Choroid plexus epithelial cell (primary cell): Measurements from ENCODE around the gene EPHA8.

Experiments
- DNase-seq: peaks from one replicate; pipeline ENCODE4 v3.0.0-alpha.2; 2010; ENCODE audit warnings: low read depth
- H3K4me3 ChIP-seq: 2 replicates; pipeline ENCODE4 v1.5.1; 2011; ENCODE audit warnings: low read depth, mild to moderate bottlenecking, control low read depth, low read length, moderate library complexity
- TF ChIP-seq, protein P1 (sequence below): conservative IDR thresholded peaks from 2 replicates; pipeline ENCODE4 v1.5.1; 2011; ENCODE audit warnings: low read depth, mild to moderate bottlenecking, control low read depth, inconsistent platforms, low read length, moderate library complexity

Gene EPHA8

DNA sequence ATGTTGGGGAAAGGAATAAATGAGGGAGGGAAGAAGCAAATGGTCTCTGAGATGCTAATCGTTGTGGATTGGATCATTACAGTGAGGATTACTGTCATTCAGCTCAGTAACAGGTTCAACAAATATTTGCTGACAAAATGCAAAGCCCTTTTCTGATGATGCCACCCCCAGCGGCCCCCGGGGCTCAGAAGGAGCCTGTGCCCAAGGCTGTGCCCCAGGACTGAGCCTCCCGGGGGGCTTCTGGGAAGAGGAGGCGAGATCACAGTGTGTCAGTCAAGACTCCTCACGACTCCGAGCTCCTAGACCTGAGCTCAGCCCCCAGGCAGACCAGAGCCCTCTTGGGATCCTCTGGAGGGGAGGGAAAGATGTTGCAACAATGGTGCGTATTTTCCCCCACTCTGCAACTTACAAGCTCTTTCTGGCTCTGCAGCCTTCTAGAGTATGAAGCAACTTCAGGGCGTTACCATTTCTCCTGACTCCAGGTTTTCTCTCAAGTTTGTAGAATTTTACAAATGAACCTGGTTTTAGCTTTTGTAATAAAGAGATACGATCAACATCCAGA, 20.8 kb downstream of the EPHA8 start:
- no peak overlapping the region for H3K4me3 ChIP-seq
- TF ChIP-seq, protein P1, sequence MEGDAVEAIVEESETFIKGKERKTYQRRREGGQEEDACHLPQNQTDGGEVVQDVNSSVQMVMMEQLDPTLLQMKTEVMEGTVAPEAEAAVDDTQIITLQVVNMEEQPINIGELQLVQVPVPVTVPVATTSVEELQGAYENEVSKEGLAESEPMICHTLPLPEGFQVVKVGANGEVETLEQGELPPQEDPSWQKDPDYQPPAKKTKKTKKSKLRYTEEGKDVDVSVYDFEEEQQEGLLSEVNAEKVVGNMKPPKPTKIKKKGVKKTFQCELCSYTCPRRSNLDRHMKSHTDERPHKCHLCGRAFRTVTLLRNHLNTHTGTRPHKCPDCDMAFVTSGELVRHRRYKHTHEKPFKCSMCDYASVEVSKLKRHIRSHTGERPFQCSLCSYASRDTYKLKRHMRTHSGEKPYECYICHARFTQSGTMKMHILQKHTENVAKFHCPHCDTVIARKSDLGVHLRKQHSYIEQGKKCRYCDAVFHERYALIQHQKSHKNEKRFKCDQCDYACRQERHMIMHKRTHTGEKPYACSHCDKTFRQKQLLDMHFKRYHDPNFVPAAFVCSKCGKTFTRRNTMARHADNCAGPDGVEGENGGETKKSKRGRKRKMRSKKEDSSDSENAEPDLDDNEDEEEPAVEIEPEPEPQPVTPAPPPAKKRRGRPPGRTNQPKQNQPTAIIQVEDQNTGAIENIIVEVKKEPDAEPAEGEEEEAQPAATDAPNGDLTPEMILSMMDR = no peak
- peak; percentile 9 for DNase-seq

DNA sequence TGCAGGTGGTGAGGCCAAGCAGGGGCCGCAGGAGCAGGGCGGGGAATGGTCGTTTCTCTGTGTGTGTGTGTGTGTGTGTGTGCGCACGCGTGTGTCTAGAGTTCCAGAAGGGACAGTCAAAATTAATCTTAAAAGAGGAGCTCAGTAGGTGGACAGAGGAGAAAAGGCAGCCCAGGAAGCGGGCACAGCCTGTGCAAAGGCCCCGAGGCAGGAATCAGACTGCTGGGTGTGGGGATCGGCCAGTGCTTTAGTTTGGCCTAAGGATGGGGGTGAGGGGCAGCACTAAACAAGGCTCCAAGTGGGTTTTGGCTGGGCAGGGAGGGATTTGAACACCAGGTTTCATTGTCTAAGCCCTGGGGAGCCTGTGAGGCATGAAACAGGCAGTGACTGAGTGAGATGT, 21.7 kb downstream of the EPHA8 start:
- TF ChIP-seq, protein P1 = no peak

DNA sequence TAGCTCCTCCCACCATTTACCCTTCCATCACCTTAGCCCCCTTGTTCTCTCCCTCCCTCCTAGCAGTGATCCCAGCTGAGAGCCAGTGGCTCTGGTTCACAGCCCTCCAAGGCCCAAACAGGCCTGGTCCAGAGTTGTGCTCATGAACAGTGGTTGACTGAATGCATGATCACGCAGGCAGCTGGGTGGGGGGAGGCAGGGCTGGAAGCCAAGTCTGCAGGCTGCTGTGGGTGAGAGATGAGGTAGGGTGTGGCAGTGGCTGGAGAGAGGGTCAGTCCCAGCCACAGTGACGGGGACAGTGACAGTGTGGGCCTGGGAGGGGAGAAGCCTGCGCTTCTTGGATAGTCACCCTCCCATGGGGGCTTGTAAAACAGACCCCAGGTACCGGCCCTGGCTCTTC, 22.2 kb downstream of the EPHA8 start:
- H3K4me3 ChIP-seq = no peak overlapping the region
- TF ChIP-seq, protein P1 = no peak
- no peak for DNase-seq

More for the DNA sequence above, 21.7 kb downstream of the EPHA8 start:
- no peak overlapping the region for H3K4me3 ChIP-seq
- no peak for DNase-seq

DNA sequence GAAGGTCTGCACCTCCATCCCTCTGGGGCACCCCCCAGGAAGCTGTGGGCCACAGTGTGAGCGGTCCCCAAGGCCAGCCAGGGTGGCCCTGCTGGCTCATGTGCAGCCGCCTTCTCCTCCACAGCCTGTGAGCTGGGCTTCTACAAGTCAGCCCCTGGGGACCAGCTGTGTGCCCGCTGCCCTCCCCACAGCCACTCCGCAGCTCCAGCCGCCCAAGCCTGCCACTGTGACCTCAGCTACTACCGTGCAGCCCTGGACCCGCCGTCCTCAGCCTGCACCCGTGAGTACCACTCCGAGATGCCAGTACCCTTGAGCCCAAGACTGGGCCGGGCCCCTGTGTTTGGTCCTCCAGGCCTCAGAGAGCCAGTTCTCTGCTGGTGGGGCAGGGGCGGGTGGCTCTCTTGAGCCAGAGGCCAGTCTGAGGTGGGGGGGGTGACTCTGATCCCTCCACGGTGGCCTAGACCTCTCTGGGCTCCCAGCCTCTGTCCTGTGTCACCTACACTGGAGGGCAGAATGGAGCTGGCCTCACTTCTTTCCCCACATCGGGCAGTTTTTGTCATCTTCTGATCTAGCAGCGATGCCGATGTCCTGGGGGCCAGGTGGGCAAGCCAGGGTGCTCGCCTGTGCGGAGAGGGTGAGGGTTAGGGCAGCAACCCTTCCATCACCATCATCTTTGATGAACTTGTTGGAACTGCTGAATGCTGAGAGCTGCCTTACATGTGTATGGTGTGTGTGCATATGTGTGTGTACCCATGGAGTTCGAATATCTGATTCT, 23.3 kb downstream of the EPHA8 start:
- H3K4me3 ChIP-seq = no peak overlapping the region
- TF ChIP-seq, protein P1 = no peak

DNA sequence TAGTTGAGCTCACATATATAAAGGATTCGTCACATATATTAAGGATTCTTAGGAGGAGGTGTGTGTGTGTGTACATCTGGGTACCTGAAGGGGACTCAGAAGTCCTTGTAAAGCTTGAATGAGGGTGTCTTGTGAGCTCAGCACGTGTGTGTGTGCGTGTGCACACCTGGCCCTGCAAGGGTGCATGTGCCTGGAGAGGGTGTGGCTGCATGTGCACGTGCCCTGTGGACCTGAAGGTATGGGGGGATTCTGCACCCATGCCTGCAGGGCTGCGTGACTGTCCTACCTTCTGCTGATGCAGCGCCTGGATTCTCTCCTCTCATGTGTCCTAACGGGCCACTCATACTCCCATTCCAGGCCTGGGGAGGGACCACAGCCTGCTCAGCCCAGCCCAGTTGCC, 24.0 kb downstream of the EPHA8 start:
- DNase-seq = no peak
- H3K4me3 ChIP-seq = no peak overlapping the region
- TF ChIP-seq, protein P1 = no peak

More for the DNA sequence above, 23.3 kb downstream of the EPHA8 start:
- DNase-seq = no peak

DNA sequence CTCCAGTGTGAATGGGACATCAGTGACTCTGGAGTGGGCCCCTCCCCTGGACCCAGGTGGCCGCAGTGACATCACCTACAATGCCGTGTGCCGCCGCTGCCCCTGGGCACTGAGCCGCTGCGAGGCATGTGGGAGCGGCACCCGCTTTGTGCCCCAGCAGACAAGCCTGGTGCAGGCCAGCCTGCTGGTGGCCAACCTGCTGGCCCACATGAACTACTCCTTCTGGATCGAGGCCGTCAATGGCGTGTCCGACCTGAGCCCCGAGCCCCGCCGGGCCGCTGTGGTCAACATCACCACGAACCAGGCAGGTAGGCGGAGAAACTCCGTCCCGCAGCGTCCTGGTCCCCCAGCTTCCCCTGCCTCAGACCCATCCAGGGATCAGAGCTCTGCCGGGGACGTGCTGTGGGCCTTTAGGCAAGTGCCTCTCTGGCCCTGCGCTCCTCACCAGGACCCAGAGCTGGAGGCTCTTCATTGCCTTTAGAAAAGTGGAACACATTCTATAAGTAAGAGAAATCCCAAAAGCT, 25.7 kb downstream of the EPHA8 start:
- no peak overlapping the region for H3K4me3 ChIP-seq
- TF ChIP-seq, protein P1 = no peak

More for the DNA sequence above, 25.7 kb downstream of the EPHA8 start:
- no peak for DNase-seq
